Heart left ventricle (tissue), 16 donors: ENCODE data around the gene BACH2. TPM values are rescaled to one million over a fixed set of nuclear protein-coding genes. Genes with fewer than 3 reads are reported as not detected.

ENCODE experiments used
- ATAC-seq, 4 donors: fragments of 200-7000 bp; cut with Tn5 transposase; one replicate each; pipeline ENCODE4 v1.9.1; 2020 to 2022; ENCODE audit warnings: moderate library complexity in 4 of 4, mild to moderate bottlenecking in 3 of 4, moderate number of reproducible peaks in 1 of 4
- DNase-seq, 5 donors: peaks; one replicate each; pipeline ENCODE4 v3.0.0-alpha.2; 2020
- H3K27ac ChIP-seq, 12 donors: fragments of 200-600 bp; sonication (generic) in 4 of 12; one replicate each; pipeline versions ENCODE4 v1.5.0 to v1.8.0; 2016 to 2022; ENCODE audit warnings: mild to moderate bottlenecking in 2 of 12
- H3K27me3 ChIP-seq, 9 donors: fragments of 200-600 bp; sonication (generic) in 2 of 9; one replicate each; pipeline versions ENCODE4 v1.5.1 to v1.8.0; 2016 to 2022; ENCODE audit warnings: mild to moderate bottlenecking in 3 of 9
- H3K36me3 ChIP-seq, 9 donors: fragments of 200-600 bp; sonication (generic) in 2 of 9; one replicate each; pipeline versions ENCODE4 v1.5.0 to v1.8.0; 2018 to 2022; ENCODE audit warnings: mild to moderate bottlenecking in 2 of 9
- H3K4me1 ChIP-seq, 12 donors: fragments of 200-600 bp; sonication (generic) in 4 of 12; one replicate each; pipeline versions ENCODE4 v1.5.0 to v1.8.0; 2016 to 2022; ENCODE audit warnings: mild to moderate bottlenecking in 3 of 12
- H3K4me3 ChIP-seq, 12 donors: fragments of 200-600 bp; sonication (generic) in 4 of 12; one replicate each; pipeline versions ENCODE4 v1.5.0 to v1.8.0; 2017 to 2022; ENCODE audit warnings: mild to moderate bottlenecking in 9 of 12, moderate library complexity in 4 of 12
- H3K9me3 ChIP-seq, 12 donors: fragments of 200-600 bp; sonication (generic) in 4 of 12; one replicate each; pipeline versions ENCODE4 v1.5.0 to v1.8.0; 2016 to 2022; ENCODE audit warnings: mild to moderate bottlenecking in 1 of 12
- POLR2A ChIP-seq, 2 donors: fragments of 450-650 bp; IDR thresholded peaks; one replicate each; pipeline ENCODE4 v1.6.1; 2017; ENCODE audit warnings: antibody characterized with exemption in 2 of 2, mild to moderate bottlenecking in 2 of 2, moderate library complexity in 2 of 2
- WGBS, 4 donors: extraction: QIAGEN DNeasy Blood & Tissue Kit in 2 of 4; methylation state at CpG; one replicate each; pipeline versions ENCODE4 v1.1.5 to v1.1.7; 2013 to 2018; 5-methylcytosine and 5-hydroxymethylcytosine counted together
- intact Hi-C, 10 donors: fragments of 100-400 bp; cut with DNase I; formaldehyde crosslinking; loops; one replicate each; pipeline versions ENCODE4 v1.11.1 to v1.14.2; 2022
- polyA plus RNA-seq, 2 donors: library from polyadenylated mRNA; stranded (reverse); fragments of 200-250 nt; gene quantifications; one replicate each; pipeline ENCODE4 v1.2.3, GENCODE V29; 2013
- total RNA-seq, 9 donors: library from RNA; depleted of rRNA in 2 of 9; stranded (reverse); fragments of >200 nt in 2 of 9; fragmentation: NEBNext Ultra II Directional in 3 of 9; extraction: Animal tissue kit (Norgen Biotek cat#: 25700) in 3 of 9; gene quantifications; one replicate each; pipeline versions ENCODE4 v1.1.0 to v1.2.4, GENCODE V29; 2016 to 2023
- TF ChIP-seq, protein P1 (sequence below), 12 donors: fragments of 200-600 bp; sonication (generic) in 4 of 12; IDR thresholded peaks; one replicate each; pipeline versions ENCODE4 v1.5.0 to v1.8.0; 2018 to 2022; ENCODE audit warnings: antibody characterized with exemption in 12 of 12, mild to moderate bottlenecking in 5 of 12
- donor health status: ischemic (EF 13 %, LVEDD 7.1; RV severe dilation, severe dysfunction).
- donor health status: healthy with polysubstance abuse.
- donor health status: DM: no; HTN: yes; CAD: no.
- donor health status: DM: no; HTN: no; CAD: no.
- donor health status: ischemic (EF 25% LVEDD 6.9; RV normal size, moderate dysfunction).
- donor health status: ischemic (EF 25% LVEDD 5.7; RV mildly dilated, moderate dysfunction).
- donor health status: healthy.
- donor health status: DM: yes; HTN: yes; CAD: no.
- donor health status: ischemic (EF 35%, LVEDD 5.7; RV mildly dilated, moderate dysfunction).
- donor health status: nonischemic (EF 11% LVEDD 7.7; RV severe dilation, severe dysfunction).
- donor health status: DM: yes; HTN: yes; CAD: no.
- donor health status: PGD.
- donor health status: ischemic (EF 29% LVEDD 5.4; RV normal size, mild dysfunction).
- donor health status: nonischemic (EF 23%, LVEDD 6.1; RV moderate dilation, normal function).

BACH2 gene
- total and polyA plus RNA-seq, 11 donors = 0.23 to 8.4 (median 1.5) TPM

DNA sequence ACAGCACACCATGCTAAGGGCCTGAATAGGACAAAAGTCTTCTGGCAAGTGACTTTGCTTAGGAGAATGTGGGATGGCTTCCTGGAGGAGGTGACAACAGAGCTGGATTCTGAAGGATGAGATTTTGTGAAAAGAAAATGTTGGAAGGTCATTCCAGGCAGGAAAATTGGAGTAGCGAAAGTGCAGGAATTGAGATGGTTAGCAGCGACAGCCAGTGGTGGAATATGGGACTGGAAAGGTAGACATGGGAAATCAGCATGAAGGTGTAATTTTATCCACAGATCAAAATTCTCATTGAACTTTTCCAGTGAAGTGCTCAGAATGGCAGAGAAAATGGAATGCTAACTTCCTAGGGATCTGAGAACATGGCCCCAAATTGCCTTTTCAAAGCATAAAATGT is 5.7 kb upstream of the BACH2 start:
- H3K27ac ChIP-seq = no peak overlapping the region
- WGBS, 4 donors = 91 to 98% (median 95%) methylated on average over 2 of the region's 2 CpGs
- no peak for DNase-seq
- no peak for ATAC-seq
- no peaks in the 10 kb centered on the region for H3K9me3 ChIP-seq
- peaks cover 0 to 6% (median 0%) of the 10 kb centered on the region in 12 donors for H3K4me1 ChIP-seq
- intact Hi-C loops = loop anchor here in 1 of 10 donors (10.0 kb wide), 1 partner anchor 172 kb away; no protein-coding TSS in a partner anchor
- H3K36me3 ChIP-seq = no peaks in the 10 kb centered on the region
- no peak overlapping the region for H3K4me3 ChIP-seq
- TF ChIP-seq, protein P1, sequence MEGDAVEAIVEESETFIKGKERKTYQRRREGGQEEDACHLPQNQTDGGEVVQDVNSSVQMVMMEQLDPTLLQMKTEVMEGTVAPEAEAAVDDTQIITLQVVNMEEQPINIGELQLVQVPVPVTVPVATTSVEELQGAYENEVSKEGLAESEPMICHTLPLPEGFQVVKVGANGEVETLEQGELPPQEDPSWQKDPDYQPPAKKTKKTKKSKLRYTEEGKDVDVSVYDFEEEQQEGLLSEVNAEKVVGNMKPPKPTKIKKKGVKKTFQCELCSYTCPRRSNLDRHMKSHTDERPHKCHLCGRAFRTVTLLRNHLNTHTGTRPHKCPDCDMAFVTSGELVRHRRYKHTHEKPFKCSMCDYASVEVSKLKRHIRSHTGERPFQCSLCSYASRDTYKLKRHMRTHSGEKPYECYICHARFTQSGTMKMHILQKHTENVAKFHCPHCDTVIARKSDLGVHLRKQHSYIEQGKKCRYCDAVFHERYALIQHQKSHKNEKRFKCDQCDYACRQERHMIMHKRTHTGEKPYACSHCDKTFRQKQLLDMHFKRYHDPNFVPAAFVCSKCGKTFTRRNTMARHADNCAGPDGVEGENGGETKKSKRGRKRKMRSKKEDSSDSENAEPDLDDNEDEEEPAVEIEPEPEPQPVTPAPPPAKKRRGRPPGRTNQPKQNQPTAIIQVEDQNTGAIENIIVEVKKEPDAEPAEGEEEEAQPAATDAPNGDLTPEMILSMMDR (IDR thresholded peaks at IDR 0.05) = no peak
- TF ChIP-seq POLR2A (IDR thresholded peaks at IDR 0.05) = no peak
- peaks cover 0 to 16% (median 0%) of the 10 kb centered on the region in 9 donors for H3K27me3 ChIP-seq

DNA sequence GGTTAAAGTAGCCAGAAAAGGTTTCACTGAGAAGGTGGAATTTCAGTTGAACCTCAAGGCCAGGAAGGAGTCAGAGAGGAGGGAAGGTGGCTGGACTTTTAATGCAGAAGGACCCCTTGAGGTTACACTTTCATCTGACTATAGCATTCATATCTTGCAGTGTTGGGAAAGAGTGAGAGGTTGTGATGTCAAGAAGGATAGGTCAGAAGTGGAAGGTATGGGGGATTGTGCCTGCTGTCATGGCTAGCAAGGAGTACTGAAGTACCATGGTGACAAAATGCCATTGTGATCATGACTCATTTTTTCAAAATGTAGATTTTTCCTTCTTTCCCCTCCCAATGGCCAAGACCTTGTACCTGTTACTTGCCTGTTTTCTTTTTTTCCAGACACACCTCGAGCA is 5.2 kb upstream of the BACH2 start:
- Histone ChIP-seq H3K4me1 (peaks cover 0 to 7% (median 0%) of the 10 kb centered on the region in 12 donors), H3K27me3 (peaks cover 0 to 19% (median 0%) of the 10 kb centered on the region in 9 donors), H3K27ac (no peak overlapping the region), H3K4me3 (no peak overlapping the region), H3K36me3 (no peaks in the 10 kb centered on the region), H3K9me3 (no peaks in the 10 kb centered on the region)
- 85 to 88% (median 86%) methylated on average over 1 of the region's 1 CpG for WGBS, 4 donors
- ATAC-seq (no peak), DNase-seq (no peak)
- TF ChIP-seq, protein P1 (IDR thresholded peaks at IDR 0.05) = no peak
- no peak for TF ChIP-seq POLR2A (IDR thresholded peaks at IDR 0.05)
- intact Hi-C loops = loop anchor here in 1 of 10 donors (10.0 kb wide), 1 partner anchor 173 kb away; no protein-coding TSS in a partner anchor

DNA sequence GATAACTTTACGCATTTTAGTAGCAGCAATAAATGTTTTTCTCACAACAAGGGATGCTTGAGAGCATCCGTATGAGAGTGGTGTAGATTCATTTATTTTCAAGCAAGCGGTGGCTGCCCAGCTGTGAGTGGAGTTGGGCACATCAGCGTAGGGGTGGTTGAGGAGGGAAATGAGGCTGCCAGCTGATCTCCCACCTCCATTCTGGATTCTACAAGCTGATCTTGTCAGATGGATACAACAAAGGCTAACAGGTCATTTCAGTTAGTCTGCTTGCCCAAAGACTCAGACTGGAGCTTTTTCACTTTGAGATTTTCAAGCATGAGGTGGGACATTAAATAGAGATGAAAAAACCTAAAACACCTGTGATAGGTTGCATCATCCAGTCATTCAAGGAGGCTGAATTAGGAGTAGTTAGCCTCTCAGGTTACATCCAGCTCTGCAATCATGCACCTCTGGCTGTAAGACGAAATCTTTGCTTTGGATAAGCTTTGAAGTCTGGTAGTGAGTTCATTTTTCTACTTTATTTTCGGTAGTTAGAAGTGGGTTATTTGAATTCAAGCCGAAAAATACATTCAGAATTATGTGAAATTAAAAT is 1.9 kb upstream of the BACH2 start:
- Histone ChIP-seq H3K4me1 (peaks cover 0 to 17% (median 7%) of the 10 kb centered on the region in 12 donors), H3K4me3 (no peak overlapping the region), H3K27ac (peak overlapping the region in 1 of 12 donors; percentile 14), H3K27me3 (peaks cover 0 to 30% (median 0%) of the 10 kb centered on the region in 9 donors), H3K9me3 (no peaks in the 10 kb centered on the region), H3K36me3 (no peaks in the 10 kb centered on the region)
- no peak for DNase-seq
- intact Hi-C loops = loop anchor here (5.0 to 10.0 kb wide), 14 partner anchors 64 to 354 kb away; no protein-coding TSS in a partner anchor
- no peak for ATAC-seq
- WGBS, 4 donors = 90 to 96% (median 93%) methylated on average over 7 of the region's 7 CpGs
- TF ChIP-seq POLR2A (IDR thresholded peaks at IDR 0.05) = no peak
- TF ChIP-seq, protein P1 (IDR thresholded peaks at IDR 0.05) = no peak

DNA sequence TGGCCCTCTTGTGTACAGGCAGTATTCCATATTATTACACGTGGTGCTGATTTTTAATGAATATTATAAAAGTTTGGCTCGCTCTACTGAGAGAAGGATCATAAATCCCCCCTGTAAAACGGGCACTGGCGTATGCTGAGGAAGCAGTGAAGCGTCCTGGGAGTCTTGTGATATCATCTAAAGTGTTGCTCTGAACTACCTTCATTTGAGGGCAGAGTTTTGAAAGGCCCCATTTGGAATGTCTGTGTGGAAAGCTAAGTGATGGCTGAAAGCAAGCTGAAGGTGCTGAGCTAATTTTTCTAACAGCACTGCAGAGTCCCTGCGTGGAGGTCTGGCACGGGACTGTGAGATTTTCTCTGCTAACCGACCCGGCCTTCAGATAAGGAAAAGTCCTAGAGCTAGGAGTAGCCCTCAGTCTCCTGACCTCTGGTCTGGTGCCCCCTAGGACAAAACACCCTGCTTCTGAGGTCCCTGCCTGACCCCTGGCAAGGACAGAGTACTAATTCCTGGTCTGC is 1.3 kb upstream of the BACH2 start:
- H3K36me3 ChIP-seq = no peaks in the 10 kb centered on the region
- no peaks in the 10 kb centered on the region for H3K9me3 ChIP-seq
- H3K27me3 ChIP-seq = peaks cover 0 to 30% (median 0%) of the 10 kb centered on the region in 9 donors
- no peak for TF ChIP-seq POLR2A (IDR thresholded peaks at IDR 0.05)
- TF ChIP-seq, protein P1 (IDR thresholded peaks at IDR 0.05) = no peak
- peaks cover 0 to 17% (median 7%) of the 10 kb centered on the region in 12 donors for H3K4me1 ChIP-seq
- peak overlapping the region in 3 of 12 donors; percentile 87 to 93 (median 87) for H3K27ac ChIP-seq
- H3K4me3 ChIP-seq = no peak overlapping the region
- ATAC-seq (no peak), DNase-seq (no peak)
- intact Hi-C loops = loop anchor here (2.0 to 10.0 kb wide), 18 partner anchors 63 to 353 kb away; no protein-coding TSS in a partner anchor
- WGBS, 4 donors = 61 to 71% (median 65%) methylated on average over 9 of the region's 9 CpGs
